B cell (primary cell): Measurements from ENCODE around the gene SLC35A2. TPM values are rescaled to one million over a fixed set of nuclear protein-coding genes. Genes with fewer than 3 reads are reported as not detected.

ENCODE experiments used
- ATAC-seq: fragments of 200-7000 bp; cut with Tn5 transposase; one replicate; pipeline ENCODE4 v1.10.0; 2021; ENCODE audit warnings: low read depth, mild to moderate bottlenecking, moderate number of reproducible peaks, moderate library complexity
- CTCF ChIA-PET: fragments of 350-600 bp; sonication (Branson Sonifier 250); formaldehyde crosslinking; loops from one replicate; lab custom pipeline; 2021; ENCODE audit warnings: antibody characterized with exemption, inconsistent platforms; lab: Charles Lee
- POLR2A ChIA-PET: fragments of 350-600 bp; sonication (Branson Sonifier 250); formaldehyde crosslinking; loops from one replicate; lab custom pipeline; 2021; ENCODE audit warnings: antibody characterized with exemption; lab: Charles Lee
- DNase-seq: peaks from one replicate; pipeline ENCODE4 v3.0.0; 2013
- H2AFZ ChIP-seq: 2 replicates; pipeline ENCODE4 v1.6.1; 2012; ENCODE audit warnings: mild to moderate bottlenecking, low read depth, low read length; ENCODE audit not compliant: insufficient read depth, poor library complexity, severe bottlenecking
- H3K27ac ChIP-seq, 2 donors: 1 replicate in 1 of 2; 2 replicates in 1 of 2; pipeline ENCODE4 v1.5.1; 2012 to 2013; ENCODE audit warnings: low read length in 2 of 2, mild to moderate bottlenecking in 2 of 2, moderate library complexity in 1 of 2
- H3K27me3 ChIP-seq, 4 experiments: fragments of 200-600 bp in 1 of 4; sonication (generic) in 1 of 4; replicated peaks in 1 of 4; 1 replicate in 2 of 4; 2 replicates in 2 of 4; pipeline versions ENCODE4 v1.6.1 to v1.7.0; 2013 to 2016; ENCODE audit warnings: low read length in 3 of 4, mild to moderate bottlenecking in 2 of 4, mixed read lengths in 1 of 4, moderate library complexity in 1 of 4; ENCODE audit not compliant: insufficient read depth in 4 of 4, control insufficient read depth in 3 of 4; ENCODE audit errors: control extremely low read depth in 1 of 4
- H3K36me3 ChIP-seq, 2 experiments: replicated peaks in 1 of 2; 1 replicate in 1 of 2; 2 replicates in 1 of 2; pipeline versions ENCODE4 v1.6.1 to v1.7.1; 2013; ENCODE audit warnings: low read length in 1 of 2; ENCODE audit not compliant: insufficient read depth in 2 of 2, control insufficient read depth in 1 of 2; ENCODE audit errors: control extremely low read depth in 1 of 2, extremely low read depth in 1 of 2
- H3K4me1 ChIP-seq, 2 donors: fragments of 200-600 bp in 1 of 2; sonication (generic) in 1 of 2; 1 replicate in 1 of 2; 2 replicates in 1 of 2; pipeline versions ENCODE4 v1.5.1 to v1.6.1; 2013 to 2017; ENCODE audit warnings: low read length in 2 of 2; ENCODE audit not compliant: control insufficient read depth in 2 of 2, insufficient read depth in 2 of 2
- H3K4me2 ChIP-seq: replicated peaks from 2 replicates; pipeline ENCODE3; 2012; ENCODE audit warnings: mild to moderate bottlenecking, low read depth, low read length; ENCODE audit not compliant: poor library complexity, severe bottlenecking
- H3K4me3 ChIP-seq, 5 experiments: fragments of 200-600 bp in 1 of 5; sonication (generic) in 1 of 5; 1 replicate in 3 of 5; 2 replicates in 2 of 5; pipeline versions ENCODE4 v1.5.1 to v1.7.0; 2011 to 2016; ENCODE audit warnings: low read length in 4 of 5, mild to moderate bottlenecking in 4 of 5, low read depth in 2 of 5, control low read depth in 1 of 5, moderate library complexity in 1 of 5; ENCODE audit not compliant: insufficient read depth in 1 of 5; ENCODE audit errors: control extremely low read depth in 1 of 5, extremely low read depth in 1 of 5
- H3K79me2 ChIP-seq: fragments of 200-600 bp; sonication (generic); one replicate; pipeline ENCODE4 v1.6.0; 2016; ENCODE audit warnings: low read length; ENCODE audit not compliant: control insufficient read depth, insufficient read depth
- H3K9ac ChIP-seq: fragments of 200-600 bp; sonication (generic); 2 replicates; pipeline ENCODE4 v1.6.1; 2017; ENCODE audit warnings: mild to moderate bottlenecking, low read length, moderate library complexity
- H3K9me3 ChIP-seq, 3 donors: one replicate each; pipeline versions ENCODE4 v1.6.1 to v1.7.1; 2013; ENCODE audit warnings: low read length in 2 of 3; ENCODE audit not compliant: control insufficient read depth in 2 of 3, insufficient read depth in 1 of 3; ENCODE audit errors: control extremely low read depth in 1 of 3
- H4K20me1 ChIP-seq: 2 replicates; pipeline ENCODE4 v1.6.0; 2012; ENCODE audit warnings: mild to moderate bottlenecking, low read length; ENCODE audit not compliant: insufficient read depth, control insufficient read depth, poor library complexity, severe bottlenecking
- H3K27ac Mint-ChIP-seq: one replicate; pipeline ENCODE4 v1.8.0; 2021; ENCODE audit warnings: mixed read lengths
- H3K27me3 Mint-ChIP-seq: one replicate; pipeline ENCODE4 v1.8.0; 2021; ENCODE audit warnings: mixed read lengths
- H3K4me1 Mint-ChIP-seq: one replicate; pipeline ENCODE4 v1.8.0; 2021; ENCODE audit warnings: mixed read lengths
- H3K4me3 Mint-ChIP-seq: one replicate; pipeline ENCODE4 v1.8.0; 2021; ENCODE audit warnings: mixed read lengths
- H3K9me3 Mint-ChIP-seq: one replicate; pipeline ENCODE4 v1.8.0; 2022; ENCODE audit warnings: mixed read lengths; ENCODE audit not compliant: insufficient read depth
- CTCF ChIP-seq: fragments of 200-600 bp; IDR thresholded peaks from one replicate; pipeline ENCODE4 v1.8.0; 2022; ENCODE audit warnings: antibody characterized with exemption, mild to moderate bottlenecking
- EZH2 ChIP-seq: IDR thresholded peaks from 2 replicates; pipeline ENCODE4 v1.6.1; 2012; ENCODE audit warnings: borderline replicate concordance, low read depth, mild to moderate bottlenecking, moderate library complexity, low read length; ENCODE audit not compliant: insufficient read depth, poor library complexity, severe bottlenecking
- WGBS: methylation state at CpG from one replicate; pipeline ENCODE4 v1.1.5; 2013; ENCODE audit warnings: missing lambda C conversion rate; ENCODE audit not compliant: insufficient coverage; 5-methylcytosine and 5-hydroxymethylcytosine counted together
- intact Hi-C: fragments of 100-400 bp; cut with micrococcal nuclease; formaldehyde crosslinking; loops from one replicate; pipeline ENCODE4 v1.10.0; 2022
- polyA plus RNA-seq: library from polyadenylated mRNA; depleted of rRNA; stranded (reverse); fragments of >200 nt; gene quantifications from 2 replicates; pipeline ENCODE4 v1.2.3, GENCODE V29; 2012
- total RNA-seq, 2 donors: library from RNA; stranded (reverse); fragments of 120-200 nt in 1 of 2; gene quantifications; 1 replicate in 1 of 2; 2 replicates in 1 of 2; pipeline versions ENCODE4 v1.2.3 to v1.2.4, GENCODE V29; 2013 to 2022

The SLC35A2 gene
- total and polyA plus RNA-seq, 2 donors (not counting 1 experiment from before 2014, with no cell fraction given) = 19.1 to 22.0 TPM

- ATAC-seq (no peak), DNase-seq (no peak)
- Histone ChIP-seq H3K27ac (peak overlapping the region; percentile 84), H3K9ac (peak overlapping the region; percentile 90), H3K4me3 (peak overlapping the region in 4 of 5 experiments; percentile 67 to 94 (median 90)), H3K27me3 (no peaks in the 10 kb centered on the region), H3K79me2 (peaks cover 61% of the 10 kb centered on the region), H3K9me3 (no peaks in the 10 kb centered on the region), H3K4me2 (peak overlapping the region; percentile 76), H3K36me3 (peaks cover 0 to 46% of the 10 kb centered on the region in 2 experiments), H4K20me1 (peaks cover 51% of the 10 kb centered on the region), H3K4me1 (peaks cover 34 to 53% of the 10 kb centered on the region in 2 donors), H2AFZ (no peak overlapping the region)
- TF ChIP-seq EZH2 = no peak
- TF ChIP-seq CTCF = no peak
- intact Hi-C loops = loop anchor here (5.0 to 10.0 kb wide), 3 partner anchors 254 to 1703 kb away; partner anchors contain the start of genes CDK16, ELK1, PLP2 and UXT
- Mint-ChIP-seq H3K27ac (peak overlapping the region; percentile 97), H3K4me3 (peak overlapping the region; percentile 98), H3K4me1 (peaks cover 45% of the 10 kb centered on the region), H3K9me3 (no peaks in the 10 kb centered on the region), H3K27me3 (no peaks in the 10 kb centered on the region)
- POLR2A ChIA-PET = interaction anchor here (0.8 to 5.9 kb wide), 2 partner anchors 20 to 40 kb away, joined by 5 to 101 read pairs; no protein-coding TSS in a partner anchor
- 1% methylated on average over 13 of the region's 23 CpGs for WGBS
- CTCF ChIA-PET = interaction anchor here (1.0 kb wide), 1 partner anchor 19 kb away, joined by 3 read pairs; no protein-coding TSS in a partner anchor
Observed at GRCh38 chrX:48918301-48918642, 6.8 kb upstream of the SLC35A2 start.
